Activated effector memory CD4-positive, alpha-beta T cell treated with anti-CD3 and anti-CD28 coated beads, Interleukin-2, amount 50 U/mL, for 16 hours (primary cell): ENCODE results near the gene ARMC9.

Source experiments
- DNase-seq: peaks from one replicate; pipeline ENCODE4 v3.0.0-alpha.2; 2020

Gene ARMC9

DNA sequence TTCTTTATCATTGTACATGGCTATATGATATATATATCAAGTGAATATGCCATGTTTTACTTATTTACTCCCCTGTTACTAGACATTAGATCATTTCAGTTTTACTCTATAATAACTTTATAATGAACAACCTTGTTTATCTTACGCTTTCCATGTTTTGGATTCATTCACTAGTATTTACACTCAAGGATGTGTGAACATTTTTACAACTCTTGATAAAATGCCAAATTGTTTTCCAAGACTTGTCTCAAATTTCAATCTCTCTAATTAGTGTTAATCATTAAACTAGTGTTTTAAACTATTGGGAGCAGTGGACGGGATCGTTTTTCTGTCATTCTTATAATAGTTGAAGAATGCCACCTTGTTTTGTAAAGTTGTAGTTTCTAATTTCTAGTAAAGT, 145.6 kb downstream of the ARMC9 start:
- DNase-seq = no peak

GRCh38 chr2:231344851-231345250, 146.4 kb downstream of the ARMC9 start:
- DNase-seq = peak; percentile 24

DNA sequence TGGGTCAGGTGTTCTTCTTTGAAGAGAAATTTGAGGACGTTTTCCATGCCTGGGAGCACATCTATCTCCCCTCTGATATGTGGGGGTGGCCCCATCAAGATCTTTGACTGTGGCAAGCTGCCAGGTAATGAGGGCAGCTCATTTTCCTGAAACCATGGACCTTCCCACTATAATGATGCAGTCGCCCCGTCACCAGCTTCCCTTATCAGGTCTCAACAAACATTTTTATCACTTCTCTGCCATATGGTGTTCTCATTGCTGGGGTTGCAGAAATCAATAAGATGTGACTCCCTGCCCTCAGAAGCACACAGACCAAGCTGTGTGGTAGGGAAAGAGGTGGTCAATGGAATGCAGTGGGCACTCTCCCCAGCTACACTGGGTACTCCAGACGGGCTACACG, 148.7 kb downstream of the ARMC9 start:
- peak; percentile 8 for DNase-seq

- DNase-seq = no peak
These were observed 149.2 kb downstream of the ARMC9 start for GRCh38 chr2:231347638-231348037.

- DNase-seq = peak; percentile 22
These were observed 149.7 kb downstream of the ARMC9 start for GRCh38 chr2:231348173-231348572.

- DNase-seq = peak; percentile 12
These were observed 150.4 kb downstream of the ARMC9 start for GRCh38 chr2:231348704-231349373.

DNA sequence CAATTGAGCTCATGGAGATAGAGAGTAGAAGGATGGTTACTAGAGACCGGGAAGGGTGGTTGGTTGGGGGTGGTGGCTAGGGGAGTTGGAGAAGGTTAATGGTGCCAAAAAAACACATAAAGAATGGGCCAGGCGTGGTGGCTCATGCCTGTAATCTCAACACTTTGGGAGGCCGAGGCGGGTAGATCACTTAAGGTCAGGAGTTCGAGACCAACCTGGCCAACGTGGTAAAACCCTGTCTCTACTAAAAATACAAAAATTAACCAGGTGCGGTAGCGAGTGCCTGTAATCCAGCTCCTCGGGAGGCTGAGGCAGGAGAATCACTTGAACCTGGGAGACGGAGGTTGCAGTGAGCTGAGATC, 150.9 kb downstream of the ARMC9 start:
- DNase-seq = peak; percentile 16

- peak; percentile 38 for DNase-seq
These were observed 153.2 kb downstream of the ARMC9 start for GRCh38 chr2:231351648-231352047.

DNA sequence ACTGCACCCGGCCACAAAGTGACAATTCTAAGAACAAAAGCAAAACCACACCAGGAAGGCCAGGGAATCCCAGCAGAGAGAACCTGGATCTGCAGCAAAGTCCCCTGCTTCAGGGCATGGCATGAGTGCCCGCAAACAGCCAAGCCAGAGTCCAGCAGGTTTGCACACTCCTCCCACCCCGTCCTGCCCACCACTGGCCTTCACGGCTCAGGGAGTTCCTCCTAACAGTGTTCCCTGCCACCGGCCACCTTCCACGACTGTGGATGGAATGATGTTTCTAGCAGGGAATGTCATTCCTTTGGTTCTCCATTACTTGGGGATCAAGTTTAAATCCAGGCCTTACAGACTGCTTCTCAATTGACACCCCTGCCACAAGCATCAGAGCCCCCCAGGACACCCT, 155.0 kb downstream of the ARMC9 start:
- peak; percentile 16 for DNase-seq

DNA sequence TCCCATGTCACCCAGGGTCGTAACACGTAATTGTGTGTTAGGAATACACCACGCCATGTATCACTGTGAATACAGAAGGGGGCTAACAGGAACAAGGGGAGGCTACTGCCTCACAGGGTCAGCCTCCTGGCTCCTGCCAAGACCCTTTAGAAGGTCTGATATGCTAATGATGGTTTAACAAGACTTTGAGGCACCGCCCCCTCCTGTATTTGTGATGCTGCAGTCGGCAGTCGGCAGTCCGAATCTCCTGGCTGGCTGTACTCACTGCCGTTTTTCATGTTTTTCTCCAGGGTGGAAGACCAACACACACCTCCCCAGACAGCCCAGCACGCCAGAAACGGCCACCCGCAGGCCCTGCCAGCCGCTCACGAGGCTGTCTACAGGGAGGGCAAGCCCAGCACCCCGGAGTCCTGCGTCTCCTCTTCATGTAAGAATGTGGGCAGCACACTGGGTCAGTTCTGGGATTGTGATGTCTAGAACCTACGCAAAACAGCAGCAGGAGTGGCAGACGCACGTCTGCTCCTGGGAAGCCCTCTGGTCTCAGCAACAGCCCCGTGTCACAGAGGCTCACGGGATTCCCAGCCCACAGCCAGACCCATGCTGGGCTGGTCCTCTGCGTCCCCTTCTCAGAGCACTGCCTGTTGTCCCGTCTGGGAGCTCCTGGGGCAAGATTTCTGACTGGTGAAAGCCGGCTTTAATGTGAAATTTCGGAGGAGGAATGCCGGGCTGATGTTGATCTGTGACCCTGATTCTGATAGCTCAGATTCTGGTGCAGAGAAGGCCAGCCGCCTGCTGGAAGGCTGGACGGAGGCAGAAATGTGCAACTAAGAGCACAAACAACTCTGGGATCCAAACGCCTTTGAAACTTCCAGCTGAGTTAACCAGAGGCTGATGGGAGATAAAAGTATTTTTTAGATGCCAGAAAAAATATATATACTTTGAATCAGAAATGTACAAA, 157.4 kb downstream of the ARMC9 start:
- no peak for DNase-seq

GRCh38 chr2:231356466-231356844, 158.0 kb downstream of the ARMC9 start:
- DNase-seq = no peak

DNA sequence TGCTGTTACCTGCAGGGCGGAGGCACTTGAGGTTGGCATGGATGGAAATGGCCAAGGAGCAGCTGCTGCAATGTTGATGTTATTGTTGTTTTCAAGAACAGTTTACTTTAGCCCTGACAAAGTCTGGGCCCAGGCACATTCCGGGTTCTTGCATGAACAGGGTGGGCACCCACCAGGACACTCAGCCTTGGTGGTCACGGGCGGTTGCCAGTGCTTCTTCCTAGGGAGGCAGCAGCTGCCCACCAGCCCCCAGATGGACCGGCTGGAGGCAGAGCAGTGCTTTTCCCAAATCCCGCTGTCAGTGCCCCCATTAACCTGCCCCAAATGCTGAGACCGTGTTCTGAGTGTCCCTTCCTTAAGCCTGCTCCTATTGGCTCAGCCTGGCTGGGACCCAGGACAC, 158.6 kb downstream of the ARMC9 start:
- peak; percentile 28 for DNase-seq

GRCh38 chr2:231357931-231358330, 159.5 kb downstream of the ARMC9 start:
- DNase-seq = no peak

- DNase-seq = no peak
These were observed 161.0 kb downstream of the ARMC9 start for GRCh38 chr2:231359441-231359840.

DNA sequence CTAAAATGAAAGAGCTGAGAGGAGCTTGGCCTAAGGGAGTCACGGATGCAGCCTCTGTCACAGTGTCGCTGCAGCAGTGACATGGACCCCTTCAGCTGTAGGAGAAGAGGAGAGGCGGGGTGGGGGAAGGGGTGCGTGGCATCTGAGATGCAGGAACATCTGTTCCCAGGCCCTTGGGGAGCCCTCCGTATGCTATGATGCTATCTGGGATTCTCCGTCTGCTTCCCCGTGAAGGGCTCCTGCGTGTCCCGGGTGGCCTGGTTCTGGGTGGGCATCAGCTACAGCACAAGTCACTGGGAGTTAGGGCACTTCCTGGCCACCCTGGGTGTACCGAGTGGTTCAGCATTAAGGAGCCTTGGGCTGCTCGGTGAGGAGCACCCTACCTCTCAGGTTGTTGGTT, 161.5 kb downstream of the ARMC9 start:
- peak; percentile 58 for DNase-seq

DNA sequence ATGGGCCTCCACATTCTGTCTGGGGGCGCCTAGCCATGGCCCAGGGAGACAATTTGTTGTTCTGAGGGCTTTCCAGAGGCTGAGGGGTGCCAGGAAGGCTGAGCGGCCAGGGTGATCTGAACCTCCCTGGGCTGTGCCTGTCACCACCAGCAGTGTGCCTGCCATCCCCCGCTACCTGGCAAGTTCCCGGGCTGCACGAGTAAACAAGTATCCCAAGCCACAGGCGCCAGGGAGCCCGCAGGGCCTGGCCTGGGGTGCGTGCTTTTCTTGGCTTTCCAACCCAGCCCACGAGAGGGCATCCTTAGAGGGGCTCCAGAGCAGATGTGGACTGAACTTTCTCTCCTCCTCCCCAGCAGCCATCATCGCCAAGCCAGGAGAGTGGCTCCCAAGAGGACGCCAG, 162.0 kb downstream of the ARMC9 start:
- peak; percentile 45 for DNase-seq

- peak; percentile 49 for DNase-seq
These were observed 162.5 kb downstream of the ARMC9 start for GRCh38 chr2:231360881-231361371.

- peak; percentile 38 for DNase-seq
These were observed 163.5 kb downstream of the ARMC9 start for GRCh38 chr2:231361701-231362554.

GRCh38 chr2:231362555-231363184, 164.2 kb downstream of the ARMC9 start:
- DNase-seq = peak; percentile 57

- no peak for DNase-seq
These were observed 165.6 kb downstream of the ARMC9 start for GRCh38 chr2:231364061-231364460.

GRCh38 chr2:231364961-231365810, 166.8 kb downstream of the ARMC9 start:
- DNase-seq = no peak

- DNase-seq = no peak
These were observed 168.7 kb downstream of the ARMC9 start for GRCh38 chr2:231367178-231367577.
